Gastroesophageal sphincter (tissue), 2 donors: ENCODE data around the gene OR6P1.

Source experiments
- POLR2A ChIP-seq, 2 donors: fragments of 450-650 bp; IDR thresholded peaks; one replicate each; pipeline ENCODE4 v1.6.1; 2017; ENCODE audit warnings: antibody characterized with exemption in 2 of 2, mild to moderate bottlenecking in 2 of 2, moderate library complexity in 1 of 2
- POLR2AphosphoS5 ChIP-seq: sonication (generic); formaldehyde crosslinking; IDR thresholded peaks from one replicate; pipeline ENCODE4 v1.6.1; 2017; ENCODE audit warnings: antibody characterized with exemption

DNA sequence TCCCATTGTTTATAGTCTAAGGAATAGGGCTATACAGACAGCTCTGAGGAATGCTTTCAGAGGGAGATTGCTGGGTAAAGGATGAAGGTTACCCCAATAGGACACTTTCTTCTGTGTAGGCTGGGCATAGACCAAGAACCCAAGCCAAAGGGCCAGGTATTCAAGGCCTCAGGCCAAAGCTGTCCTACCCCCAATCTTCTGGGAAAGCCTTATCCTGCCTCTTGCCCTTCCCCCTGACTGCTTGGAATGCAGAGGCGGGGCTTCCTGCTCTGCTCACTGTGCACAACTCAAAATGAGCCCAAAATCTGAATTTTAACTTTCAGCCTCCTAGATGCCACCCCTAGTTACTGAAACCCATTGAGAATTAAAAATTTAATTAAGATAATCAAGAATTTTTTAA lies 36.9 kb upstream of the OR6P1 start:
- no peak for TF ChIP-seq POLR2AphosphoS5
- TF ChIP-seq POLR2A (IDR thresholded peaks at IDR 0.05) = no peak
